ENCODE measurements around the gene TBC1D20.
A peak's percentile ranks its signal among the peaks of the same experiment; 100 is the strongest.

- no peak for TF ChIP-seq REST (IDR thresholded peaks at IDR 0.05; ENCODE audit: insufficient read depth in 1 of 2, low read depth in 2 of 2, low read length in 2 of 2)
- no peak for TF ChIP-seq FOXP2 (optimal IDR thresholded peaks at IDR 0.05; ENCODE audit: borderline replicate concordance, extremely low read depth, extremely low read length, insufficient read depth)
- no peak for TF ChIP-seq TAF1 (IDR thresholded peaks at IDR 0.05; ENCODE audit: borderline replicate concordance, insufficient read depth, low read length)
- TF ChIP-seq POLR2AphosphoS5 (IDR thresholded peaks at IDR 0.05; ENCODE audit: low read depth, low read length), result peak; percentile 28; the same call in 1 of the 2 replicates
- TF ChIP-seq SIN3A (IDR thresholded peaks at IDR 0.05; ENCODE audit: borderline replicate concordance, insufficient read depth, low read length), result no peak
These were observed 29.5 kb downstream of the TBC1D20 start for GRCh38 chr20:432677-433299.

Data from PFSK-1 (cell line).